Medulla oblongata (tissue), 1 donor: ENCODE data around the gene EXOC6B.
A peak's percentile ranks its signal among the peaks of the same experiment; 100 is the strongest.

Experiments
- DNase-seq: peaks from one replicate; pipeline ENCODE4 v3.0.0-alpha.2; 2015; ENCODE audit errors: extremely low spot score

EXOC6B gene

GRCh38 chr2:72363406-72363805 lies 462.4 kb downstream of the EXOC6B start:
- no peak for DNase-seq

GRCh38 chr2:72362733-72363132 lies 463.1 kb downstream of the EXOC6B start:
- no peak for DNase-seq

DNA sequence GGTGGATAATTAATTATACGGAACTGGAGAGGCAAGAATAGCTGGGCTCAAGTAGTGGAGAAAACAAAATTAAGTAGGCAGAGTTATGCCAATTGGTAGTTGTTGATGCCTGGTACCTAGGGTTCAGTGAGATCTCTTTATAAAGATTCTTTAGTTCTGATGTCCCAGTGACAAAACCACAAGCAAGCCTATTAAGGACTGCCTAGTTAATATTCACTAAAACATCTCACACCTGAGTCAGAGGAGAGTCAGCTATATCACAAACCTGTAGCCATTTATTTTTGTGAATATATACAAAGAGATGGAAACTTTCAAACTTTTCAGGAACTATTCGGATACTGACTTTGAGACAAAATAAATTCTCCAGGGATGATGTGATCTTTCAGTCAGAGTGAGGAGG lies 464.3 kb downstream of the EXOC6B start:
- no peak for DNase-seq

GRCh38 chr2:72361042-72361441 lies 464.8 kb downstream of the EXOC6B start:
- DNase-seq = no peak

DNA sequence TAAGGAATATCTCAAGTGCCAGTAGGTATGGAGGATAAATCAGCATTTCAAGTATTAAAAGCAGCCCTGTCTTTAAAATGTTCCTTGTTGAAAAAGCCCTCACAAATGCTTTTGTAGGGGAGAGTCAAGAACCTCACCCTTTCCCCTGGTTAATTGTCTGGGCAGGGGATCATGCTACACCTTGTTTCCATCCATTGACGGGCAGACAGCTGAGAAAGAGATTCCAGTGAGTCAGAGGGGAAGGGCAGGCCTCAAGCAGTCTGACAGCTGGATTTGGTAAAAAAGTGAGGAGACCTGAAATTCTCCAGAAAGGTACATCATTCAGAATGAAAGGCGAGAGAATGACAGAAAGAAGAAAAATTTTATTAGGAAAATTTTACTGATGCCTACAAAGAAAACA lies 475.0 kb downstream of the EXOC6B start:
- no peak for DNase-seq

DNA sequence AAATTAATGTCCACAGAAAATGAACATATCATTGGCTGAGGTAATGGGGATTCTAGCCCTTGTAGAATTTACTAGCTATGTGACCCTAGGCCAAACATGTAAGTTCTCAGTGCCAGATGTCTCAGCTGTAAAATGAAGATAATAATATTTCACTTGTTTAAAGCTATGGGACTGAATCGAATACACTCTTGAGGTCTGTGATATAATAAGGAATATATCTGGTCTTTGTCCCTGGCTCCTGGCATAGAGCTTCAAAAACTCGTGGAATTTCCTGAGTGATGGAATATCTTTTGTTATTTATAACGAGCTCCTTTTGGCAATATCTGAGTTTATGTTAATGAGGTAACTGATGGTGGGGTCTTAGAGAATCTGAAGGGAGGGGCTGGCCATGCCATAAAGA lies 476.8 kb downstream of the EXOC6B start:
- DNase-seq = no peak

DNA sequence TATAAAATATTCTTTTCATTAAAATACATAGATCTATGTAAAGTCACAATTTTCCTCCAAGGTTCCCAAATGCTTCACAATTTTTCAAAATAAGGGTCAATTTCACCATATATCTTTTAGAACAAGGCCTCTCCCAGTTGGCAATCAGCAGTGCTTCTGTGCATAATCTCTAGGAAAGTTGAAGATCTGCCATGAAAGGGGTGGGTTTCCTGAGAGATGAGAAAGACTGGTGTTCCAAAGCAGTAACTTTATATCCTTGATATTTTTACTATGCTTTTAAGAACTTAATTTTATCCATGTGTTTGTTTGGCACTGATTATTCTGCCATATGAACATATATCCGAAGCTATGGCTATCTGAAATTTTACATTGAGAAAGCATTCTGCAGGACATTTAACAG lies 478.8 kb downstream of the EXOC6B start:
- no peak for DNase-seq

DNA sequence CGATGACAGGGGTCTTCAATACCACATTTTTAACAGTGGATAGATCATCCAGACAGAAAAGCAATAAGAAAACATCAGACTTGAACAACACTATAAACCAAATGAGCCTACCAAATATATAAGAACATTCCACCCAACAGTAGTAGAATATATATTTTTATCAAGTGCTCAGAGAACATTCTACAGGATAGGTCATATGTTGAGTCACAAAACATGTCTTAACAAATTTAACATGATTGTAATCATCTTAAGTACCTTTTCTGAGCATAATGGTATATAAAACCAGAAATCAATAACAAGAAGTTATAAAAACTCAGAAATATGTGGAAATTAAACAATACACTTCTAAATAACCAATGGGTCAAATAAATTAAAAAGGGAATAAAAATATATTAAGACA lies 484.2 kb downstream of the EXOC6B start:
- no peak for DNase-seq

GRCh38 chr2:72340665-72341064 lies 485.2 kb downstream of the EXOC6B start:
- no peak for DNase-seq

- DNase-seq = no peak
Measured at GRCh38 chr2:72338076-72338475, 487.8 kb downstream of the EXOC6B start.

DNA sequence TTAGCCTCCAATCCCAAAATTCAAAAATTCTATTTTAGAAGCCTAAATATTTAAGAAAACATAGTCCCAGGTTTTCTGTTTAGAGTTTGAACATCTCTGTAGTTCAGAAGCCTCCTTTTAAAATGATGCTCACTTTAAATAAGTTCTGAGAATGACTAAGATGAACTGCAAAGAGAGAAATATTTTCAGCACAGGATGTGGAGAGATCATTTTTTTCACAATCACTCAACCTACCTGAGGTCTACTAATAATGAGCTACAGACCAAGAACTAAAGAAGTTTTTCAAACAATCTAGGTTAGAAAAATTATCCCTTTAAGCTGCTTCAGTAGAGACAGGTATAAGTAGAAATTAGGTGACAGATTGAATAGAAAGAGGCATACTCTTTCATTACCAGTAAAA lies 493.1 kb downstream of the EXOC6B start:
- no peak for DNase-seq

DNA sequence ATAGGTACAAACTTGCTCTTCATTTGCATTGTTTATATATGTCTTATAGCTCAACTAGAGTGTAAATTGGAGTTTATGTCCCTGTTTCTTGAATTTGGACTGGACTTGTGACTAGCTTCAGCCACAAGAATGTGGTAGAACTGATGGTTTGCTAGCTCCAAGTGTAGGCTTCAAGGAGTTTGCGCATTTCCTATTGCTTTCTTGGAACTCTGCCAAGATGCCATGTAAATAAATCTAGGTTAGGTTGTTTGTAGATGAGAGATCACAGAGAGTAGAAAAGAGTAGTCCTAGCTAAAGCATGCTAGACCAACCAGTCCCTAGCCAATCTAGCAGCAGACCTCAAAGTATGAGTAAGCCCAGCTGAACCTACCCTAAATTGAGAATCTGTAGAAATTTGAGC lies 495.2 kb downstream of the EXOC6B start:
- no peak for DNase-seq

DNA sequence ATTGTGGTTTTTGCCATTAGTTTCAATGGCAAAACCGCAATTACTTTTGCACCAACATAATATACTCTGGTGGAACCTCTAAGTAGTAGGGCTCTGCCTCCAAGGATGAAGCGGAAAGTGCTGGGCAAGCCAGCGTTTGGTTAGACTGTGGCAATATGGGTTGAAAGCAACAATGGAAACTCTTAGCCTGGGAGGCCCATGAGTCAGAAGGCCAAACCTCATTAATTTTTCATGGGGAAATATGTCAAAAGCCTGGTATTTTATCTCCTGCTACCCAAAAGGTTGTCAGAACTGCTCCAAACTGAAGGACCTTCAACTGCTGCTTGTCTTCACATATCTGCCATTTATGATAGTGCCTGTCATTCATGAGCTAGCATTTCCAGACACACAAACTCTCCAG lies 499.1 kb downstream of the EXOC6B start:
- no peak for DNase-seq

DNA sequence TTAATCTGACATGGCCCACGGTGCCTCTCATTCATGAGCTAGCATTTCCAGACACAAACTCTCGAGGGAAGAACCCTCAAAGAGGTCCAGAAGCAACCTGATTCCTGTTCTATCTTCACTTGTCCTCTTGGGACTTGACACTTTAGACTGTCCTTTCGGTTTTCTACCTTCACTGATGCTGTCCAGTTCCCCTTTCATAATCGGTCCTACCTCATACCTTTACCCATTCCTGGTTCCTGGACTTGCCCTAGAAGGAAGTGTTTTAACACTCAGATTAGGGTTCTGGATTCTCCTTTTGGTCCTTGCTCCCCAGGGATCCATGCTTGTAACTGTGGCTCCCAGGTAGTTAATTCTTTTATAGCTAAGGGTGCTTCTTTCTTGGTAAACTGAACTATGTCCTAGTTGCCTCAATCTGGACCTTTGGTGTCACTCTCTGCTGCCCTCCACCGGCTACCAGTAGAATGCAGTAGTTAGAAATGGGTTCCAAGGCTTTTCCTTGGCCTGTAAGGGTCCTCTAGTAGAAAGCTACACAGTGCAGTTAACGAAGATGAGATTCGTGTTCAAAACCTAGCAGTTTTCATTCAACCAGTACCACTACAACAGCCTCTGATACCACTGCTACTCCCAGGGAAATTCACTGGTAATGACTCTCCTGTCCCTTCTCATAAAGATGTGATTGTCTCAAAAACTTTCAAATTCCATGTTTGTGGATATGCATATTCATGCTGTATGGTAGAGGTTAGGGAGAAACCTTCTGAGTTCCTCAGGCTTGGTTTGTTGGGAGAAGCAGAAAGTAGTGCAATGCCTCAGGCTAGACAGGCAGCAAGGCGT lies 500.0 kb downstream of the EXOC6B start:
- DNase-seq = peak; percentile 6

GRCh38 chr2:72316774-72317173 lies 509.1 kb downstream of the EXOC6B start:
- DNase-seq = no peak

DNA sequence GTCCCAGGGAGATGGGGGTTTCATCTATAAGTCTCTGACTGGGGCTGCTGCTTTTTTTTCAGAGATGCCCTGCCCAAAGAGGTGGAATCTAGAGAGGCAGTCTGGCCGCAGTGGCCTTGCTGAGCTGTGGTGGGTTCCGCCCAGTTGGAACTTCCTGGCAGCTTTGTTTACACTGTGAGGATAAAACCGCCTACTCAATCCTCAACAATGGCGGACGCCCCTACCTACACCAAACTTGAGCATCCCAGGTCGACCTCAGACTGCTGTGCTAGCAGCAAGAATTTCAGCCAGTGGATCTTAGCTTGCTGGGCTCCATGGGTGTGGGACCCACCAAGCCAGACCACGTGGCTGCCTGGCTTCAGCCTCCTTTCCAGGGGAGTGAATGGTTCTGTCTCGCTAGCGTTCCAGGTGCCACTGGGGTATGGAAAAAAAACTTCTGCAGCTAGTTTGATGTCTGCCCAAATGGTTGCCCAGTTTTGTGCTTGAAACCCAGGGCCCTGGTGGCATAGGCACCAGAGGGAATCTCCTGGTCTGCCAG lies 525.6 kb downstream of the EXOC6B start:
- no peak for DNase-seq

DNA sequence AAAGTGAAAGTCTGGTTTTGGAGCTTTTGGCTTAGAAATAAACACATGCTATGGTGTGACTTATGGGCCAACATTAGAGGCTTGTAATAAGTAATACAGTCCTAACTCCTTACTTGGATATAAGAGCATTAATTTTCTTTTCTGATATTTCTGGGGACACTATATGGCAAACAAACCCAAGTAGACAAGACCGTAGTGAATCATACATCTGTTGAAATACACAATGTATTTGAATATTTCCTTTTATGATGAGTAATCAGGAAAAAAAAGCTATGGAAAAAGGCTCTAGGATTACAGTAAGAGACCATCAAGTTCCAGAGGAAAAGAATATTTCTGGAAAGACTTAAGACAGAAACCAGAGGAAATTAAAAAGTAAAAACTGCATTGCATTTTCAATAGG lies 532.2 kb downstream of the EXOC6B start:
- no peak for DNase-seq

GRCh38 chr2:72292433-72292832 lies 533.4 kb downstream of the EXOC6B start:
- no peak for DNase-seq

GRCh38 chr2:72291059-72291458 lies 534.8 kb downstream of the EXOC6B start:
- DNase-seq = no peak

DNA sequence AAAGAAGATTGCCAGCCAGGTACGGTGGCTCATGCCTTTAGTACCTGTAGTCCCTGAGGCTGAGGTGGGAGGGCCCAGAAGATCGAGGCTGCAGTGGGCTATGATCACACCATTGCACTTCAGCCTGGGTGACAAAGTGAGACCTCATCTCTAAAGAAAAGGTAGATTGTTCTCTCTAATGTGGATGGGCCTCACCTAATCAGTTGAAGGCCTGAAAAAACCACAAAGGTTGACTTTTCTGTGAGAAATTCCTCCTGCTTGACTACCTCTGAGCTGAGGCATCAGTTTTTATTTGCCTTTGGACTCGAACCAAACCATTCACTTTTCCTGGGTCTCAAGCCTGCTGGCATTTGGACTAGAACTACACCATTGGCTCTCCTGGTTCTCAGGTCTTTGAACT lies 536.1 kb downstream of the EXOC6B start:
- no peak for DNase-seq

- no peak for DNase-seq
Measured at GRCh38 chr2:72289283-72289682, 536.5 kb downstream of the EXOC6B start.

DNA sequence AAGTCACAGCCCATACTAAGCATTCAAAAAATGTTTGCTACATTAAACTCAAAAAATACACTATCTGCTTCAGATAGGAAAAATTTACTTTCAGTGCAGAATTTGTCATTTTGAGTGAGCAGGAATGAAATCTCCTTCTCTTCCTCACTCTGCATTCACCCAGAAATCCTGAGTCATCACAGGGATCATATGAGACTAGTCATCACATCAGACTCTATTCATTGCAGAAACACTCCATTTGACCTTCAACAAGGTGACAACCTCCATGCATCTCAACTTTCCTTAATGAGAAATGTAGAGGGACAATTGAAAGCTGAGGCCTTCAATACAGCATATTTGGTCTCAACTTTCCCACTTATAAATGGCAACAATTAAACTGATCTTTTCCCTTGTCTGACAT lies 547.8 kb downstream of the EXOC6B start:
- DNase-seq = no peak

DNA sequence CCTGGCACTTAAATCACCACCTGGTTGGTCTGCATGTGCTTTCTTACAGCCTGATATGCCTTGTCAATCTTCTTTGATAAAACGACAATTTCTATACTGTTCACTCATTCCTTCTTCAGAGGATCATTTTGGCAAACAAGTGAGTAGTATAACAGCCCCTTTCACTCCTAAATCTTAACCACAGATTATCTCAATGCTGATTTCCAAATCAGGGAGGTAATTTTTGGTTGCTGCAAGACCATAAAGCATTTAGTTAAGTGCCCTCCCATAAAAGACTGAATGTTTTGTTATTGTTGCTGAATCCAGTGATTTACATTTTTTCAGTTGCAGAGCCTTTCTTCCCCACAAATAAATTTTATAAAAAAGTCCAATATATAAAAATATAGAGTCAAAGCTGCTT lies 549.0 kb downstream of the EXOC6B start:
- no peak for DNase-seq

DNA sequence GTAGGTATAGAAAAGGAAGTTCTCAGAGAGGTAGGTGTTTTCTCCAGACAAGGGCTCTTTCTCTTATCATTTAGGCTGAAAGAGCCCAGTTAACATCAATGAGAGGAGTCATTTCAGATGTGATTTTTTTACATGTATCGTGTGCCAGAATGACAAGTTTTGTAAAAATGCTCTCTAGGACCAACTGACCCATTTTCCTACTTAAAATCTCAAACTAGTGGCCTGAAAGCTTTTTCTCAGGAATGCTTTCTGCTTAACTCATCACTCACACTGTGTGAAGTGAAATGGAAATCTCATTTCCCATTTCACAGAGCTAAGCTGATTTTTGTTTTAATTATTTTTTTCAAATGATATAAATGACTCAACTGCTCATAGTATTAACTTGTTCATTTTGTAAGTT lies 549.5 kb downstream of the EXOC6B start:
- DNase-seq = no peak
